HG03520 (cell line): ENCODE measurements around the gene DBNL.
"Not testable (repeated sequence)": the region's sequence is repeated elsewhere in the genome, so short reads cannot be mapped to it uniquely, and the experiment has no call there.

Experiments
- ATAC-seq: cut with Tn5 transposase; IDR thresholded peaks from one replicate; pipeline ENCODE4 v1.9.1; 2021; ENCODE audit warnings: mild to moderate bottlenecking, moderate library complexity; ENCODE audit not compliant: unreplicated experiment

Gene DBNL

DNA sequence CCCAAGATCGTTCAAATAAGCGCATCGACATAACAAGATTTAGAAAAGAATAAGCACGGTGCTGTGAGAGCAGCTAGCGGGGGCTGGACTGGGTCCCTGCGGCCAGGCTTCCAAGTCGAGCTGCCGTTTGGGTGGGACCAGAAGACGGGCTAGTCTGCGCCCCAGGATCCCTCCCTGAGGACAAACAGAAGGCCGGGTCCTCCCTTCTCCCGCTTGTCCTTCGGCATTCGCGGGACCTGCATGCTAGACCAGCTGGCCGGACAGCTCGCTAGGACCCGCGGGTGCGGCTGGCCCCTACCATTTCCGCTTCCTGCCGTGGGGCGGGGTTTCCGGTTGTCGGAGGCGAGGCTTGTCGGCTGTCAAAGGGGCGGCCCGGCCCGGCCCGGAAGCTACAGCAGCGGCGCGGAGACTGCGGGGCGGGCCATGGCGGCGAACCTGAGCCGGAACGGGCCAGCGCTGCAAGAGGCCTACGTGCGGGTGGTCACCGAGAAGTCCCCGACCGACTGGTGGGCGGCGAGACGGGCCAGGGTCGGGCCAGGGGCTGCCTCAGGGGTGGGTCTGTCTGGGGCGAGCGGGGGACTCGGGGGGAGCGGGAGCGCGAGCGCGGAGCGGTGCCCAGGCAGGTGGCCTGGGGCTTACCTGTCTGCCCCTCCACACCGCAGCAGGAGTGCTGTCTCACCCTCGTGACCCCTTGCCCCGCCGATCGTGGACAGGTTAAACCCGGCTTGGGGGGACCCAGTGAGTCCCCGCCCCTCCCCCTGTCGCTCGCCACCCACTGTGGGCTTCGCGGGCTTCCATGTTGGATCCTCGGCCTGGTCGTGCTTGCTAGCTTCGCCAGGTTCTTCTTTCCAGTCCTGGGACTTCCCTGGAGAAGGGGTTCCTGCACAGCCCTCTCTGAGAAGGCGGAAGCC is at the start of gene DBNL:
Gene DBNL, plus strand, starts transcription at position 388 of the 911 bp plus-strand sequence. Its CDS starts 36 bp downstream, at position 424.
- peak; percentile 77 for ATAC-seq

DNA sequence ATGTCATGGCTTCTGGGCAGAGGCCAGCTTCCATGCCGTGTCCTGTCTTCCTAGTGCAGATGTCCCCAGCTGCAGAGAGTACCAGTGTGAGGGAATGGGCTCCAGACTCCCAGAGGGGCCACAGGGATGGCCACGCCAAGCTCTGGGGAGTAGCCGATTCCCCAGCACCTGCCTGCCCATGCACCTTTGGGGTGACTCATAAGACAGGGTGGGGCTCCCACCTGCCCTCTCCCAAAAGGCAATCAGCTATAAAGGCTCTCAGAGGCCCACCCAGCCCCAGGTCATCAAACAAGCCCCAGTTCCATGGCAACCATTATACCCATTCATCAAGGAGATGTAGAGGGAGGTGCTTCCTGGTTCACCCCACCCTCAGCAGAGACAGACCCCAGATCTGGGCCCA is 47.0 kb upstream of the DBNL start, which contains the start of gene SPDYE1:
Gene SPDYE1, plus strand, starts transcription at position 366 of the 400 bp plus-strand sequence. CDS start 2,053 bp downstream, outside the sequence.
- not testable (repeated sequence) for ATAC-seq

DNA sequence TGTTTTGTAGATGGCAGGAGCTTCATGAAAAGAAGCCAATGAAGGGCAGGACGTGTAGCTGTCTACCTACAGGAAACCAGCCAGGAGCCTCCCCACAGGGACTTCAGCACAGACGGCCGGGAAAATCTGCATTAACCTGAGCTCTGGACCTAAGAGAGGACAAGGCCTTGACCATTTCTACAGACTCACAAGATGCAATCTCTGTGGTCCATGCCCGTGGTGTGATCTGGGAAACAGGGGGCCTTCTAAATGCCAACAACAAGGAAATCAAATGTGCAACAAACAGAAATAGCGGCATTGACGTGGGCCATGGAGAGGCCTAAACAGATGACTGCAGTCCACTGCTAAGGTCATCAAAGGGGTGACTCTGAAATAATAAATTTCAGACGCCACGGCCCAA is 32.4 kb upstream of the DBNL start:
- ATAC-seq: not testable (repeated sequence)

DNA sequence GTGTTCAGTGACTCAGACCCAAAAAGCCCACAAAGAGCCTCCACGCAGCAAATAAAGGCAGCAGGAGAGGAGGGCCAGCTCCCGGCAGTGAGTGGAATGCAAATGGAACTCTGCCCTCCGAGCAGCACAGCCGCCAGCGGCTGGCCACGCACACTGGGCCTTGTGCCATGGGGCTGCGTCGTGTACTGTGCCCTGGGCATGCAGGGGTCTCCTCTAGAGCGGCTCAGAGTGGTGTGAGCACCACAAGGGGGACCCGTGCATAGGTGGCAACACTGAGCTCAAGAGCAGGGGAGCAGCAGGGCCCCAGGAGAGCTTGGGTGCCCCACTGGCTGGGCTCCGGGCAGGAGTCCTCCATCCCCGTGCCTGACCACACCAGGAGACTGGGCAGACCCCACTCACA is 29.4 kb upstream of the DBNL start:
- ATAC-seq: not testable (repeated sequence)

DNA sequence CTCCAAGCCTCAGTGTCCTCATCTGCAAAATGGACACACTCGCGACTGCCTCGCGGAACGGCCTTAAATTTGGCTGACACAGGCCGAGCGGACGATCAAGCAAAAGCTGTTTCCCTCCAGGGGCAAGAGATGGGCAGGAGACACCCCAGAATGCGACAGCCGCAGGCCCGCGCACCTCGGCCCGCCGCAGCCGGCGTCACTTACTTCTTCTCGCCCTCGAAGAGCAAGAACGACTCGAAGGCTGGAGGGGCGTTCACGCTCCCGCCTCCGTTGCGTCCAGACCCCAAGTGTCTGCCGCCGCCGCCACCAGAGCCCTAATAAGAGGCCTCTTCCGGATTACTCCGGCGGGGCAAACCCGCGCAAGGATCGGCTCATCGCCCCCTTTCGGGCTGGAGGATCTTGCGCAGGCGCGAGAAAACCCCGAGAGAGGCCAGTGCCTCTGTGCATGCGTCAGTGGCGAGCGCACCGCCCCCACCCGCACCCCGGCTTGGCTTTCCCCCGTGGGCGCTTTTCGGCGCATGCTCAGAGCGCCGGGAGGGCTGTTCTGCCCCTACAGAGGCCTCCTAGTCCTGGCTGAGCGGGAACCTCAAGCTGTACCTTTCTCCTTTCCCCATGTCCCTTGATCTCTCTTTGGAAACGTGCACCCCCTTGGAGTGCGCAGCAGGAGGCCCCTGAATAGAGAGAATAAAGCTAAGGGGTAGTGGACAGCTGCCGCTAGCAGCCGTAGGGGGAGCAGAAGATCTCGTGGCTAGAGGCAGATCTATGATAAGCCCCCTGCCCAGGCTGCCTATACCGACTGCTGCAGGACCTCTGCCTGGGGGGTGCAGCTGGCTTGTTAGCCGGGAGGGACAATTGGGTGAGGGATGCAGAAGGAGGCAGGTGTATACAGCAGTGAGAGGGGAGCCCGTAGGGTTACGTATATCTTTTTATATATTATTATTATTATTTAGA is 25.4 kb upstream of the DBNL start:
- ATAC-seq: peak; percentile 94

DNA sequence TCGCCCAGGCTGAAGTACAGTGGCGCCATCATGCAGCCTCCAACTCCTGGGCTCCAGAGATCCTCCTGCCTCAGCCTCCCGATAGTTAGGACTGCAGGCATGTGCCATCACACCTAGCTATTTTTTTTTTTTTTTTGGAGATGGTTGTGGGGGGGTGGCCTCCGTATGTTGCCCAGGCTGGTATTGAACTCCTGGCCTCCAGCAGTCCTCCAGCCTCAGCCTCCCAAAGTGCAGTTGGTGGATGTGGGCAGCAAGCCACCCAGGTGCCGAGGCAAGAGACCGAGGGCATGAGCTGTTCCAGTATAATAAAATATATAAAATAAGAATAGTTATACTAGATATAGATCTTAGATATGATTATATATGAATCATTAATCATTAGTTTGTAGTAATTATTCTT is 24.7 kb upstream of the DBNL start:
- not testable (repeated sequence) for ATAC-seq

DNA sequence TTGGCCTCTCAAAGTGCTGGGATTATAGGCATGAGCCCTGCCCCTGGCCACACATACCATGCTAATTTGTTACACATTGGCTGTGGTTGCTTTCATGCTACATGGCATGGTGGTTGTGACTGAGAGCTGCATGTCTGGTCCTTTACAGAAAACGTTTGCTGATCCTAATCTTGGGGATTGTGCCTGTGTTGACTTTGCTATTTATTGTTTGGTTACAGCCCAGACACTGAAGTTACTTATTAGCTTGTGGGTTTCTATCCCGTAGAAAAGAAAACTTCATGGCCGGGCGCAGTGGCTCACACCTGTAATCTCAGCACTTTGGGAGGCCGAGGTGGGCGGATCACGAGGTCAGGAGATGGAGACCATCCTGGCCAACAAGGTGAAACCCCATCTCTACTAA is 22.4 kb upstream of the DBNL start:
- ATAC-seq: not testable (repeated sequence)

DNA sequence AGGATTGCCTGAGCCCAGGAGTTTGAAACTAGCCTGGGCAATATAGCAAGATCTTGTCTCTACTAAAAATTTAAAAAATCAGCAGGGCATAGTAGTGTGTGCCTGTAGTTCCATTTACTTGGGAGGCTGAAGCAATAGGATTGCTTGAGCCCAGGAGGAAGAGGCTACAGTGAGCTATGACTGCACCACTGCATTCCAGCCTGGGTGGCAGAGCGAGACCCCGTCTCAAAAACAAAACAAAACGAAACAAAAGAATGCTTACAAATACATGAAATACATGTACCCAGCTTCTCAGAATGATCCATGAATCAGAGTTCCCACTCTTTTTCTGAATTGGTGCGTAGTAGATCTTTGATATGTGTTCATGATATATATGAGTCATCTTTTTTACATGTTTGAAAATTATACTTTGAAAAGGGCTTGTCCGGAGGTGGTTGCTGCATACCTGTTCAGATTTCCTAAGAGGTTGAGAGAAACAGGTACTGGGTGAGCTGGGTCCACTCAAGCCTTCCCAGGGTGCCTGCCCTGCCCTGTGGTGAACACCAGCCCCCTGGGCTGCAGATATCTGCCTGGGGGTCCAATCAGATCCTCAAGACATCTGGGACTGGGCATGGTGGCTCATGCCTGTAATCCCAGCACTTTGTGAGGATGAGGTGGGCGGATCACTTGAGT is 21.6 kb upstream of the DBNL start:
- ATAC-seq: not testable (repeated sequence)

DNA sequence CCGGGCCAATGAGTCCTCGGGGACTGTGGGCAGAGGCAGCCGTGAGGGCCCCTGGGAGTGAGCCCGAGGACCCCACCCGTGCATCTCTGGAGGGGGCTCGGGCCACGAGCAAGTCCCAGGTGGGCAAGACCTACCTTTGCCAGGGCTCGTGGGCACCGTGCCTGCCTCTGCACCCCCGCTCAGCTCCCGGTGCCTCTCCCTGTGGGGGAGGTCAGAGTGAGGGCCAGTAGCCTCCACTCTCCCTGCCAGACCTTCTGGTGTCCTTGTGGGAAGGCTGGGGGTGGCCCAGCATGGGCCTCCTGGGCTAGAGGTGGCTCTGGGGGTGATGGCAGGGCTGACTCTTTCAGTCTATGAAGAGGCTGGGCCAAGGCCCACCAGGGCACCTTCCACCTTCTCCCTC is 15.1 kb upstream of the DBNL start:
- not testable (repeated sequence) for ATAC-seq

DNA sequence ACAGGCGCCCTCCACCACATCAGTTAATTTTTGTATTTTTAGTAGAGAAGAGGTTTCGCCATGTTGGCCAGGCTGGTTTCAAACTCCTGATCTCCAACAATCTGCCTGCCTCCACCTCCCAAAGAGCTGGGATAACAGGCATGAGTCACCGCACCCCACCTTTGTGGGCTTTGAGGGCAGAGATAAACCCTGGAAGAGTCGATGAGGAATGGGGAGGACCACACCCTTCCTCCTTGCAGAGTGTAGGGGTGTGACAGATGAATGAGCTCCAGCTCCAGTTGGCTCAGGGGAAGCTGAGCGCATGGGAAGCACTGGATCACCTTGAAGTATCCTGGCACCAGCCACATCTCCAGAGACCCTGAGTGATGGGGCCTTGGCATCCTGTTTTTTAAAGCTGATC is 14.5 kb upstream of the DBNL start:
- not testable (repeated sequence) for ATAC-seq

DNA sequence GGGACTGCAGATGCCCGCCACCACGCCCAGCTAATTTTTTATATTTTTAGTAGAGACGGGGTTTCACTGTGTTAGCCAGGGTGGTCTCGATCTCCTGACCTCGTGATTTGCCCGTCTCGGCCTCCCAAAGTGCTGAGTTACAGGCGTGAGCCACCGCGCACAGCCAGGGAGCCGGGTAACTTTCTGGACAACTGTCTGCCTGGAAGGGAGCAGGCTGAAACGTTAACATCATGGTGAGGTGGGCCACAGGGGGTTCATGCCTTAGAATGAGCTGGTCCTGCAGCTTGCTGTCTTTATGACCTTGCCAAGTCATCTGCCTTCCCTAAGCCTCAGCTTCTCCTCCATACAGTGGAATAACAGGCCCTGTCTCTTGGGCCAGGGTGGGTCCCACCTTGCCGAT is 13.2 kb upstream of the DBNL start:
- not testable (repeated sequence) for ATAC-seq

DNA sequence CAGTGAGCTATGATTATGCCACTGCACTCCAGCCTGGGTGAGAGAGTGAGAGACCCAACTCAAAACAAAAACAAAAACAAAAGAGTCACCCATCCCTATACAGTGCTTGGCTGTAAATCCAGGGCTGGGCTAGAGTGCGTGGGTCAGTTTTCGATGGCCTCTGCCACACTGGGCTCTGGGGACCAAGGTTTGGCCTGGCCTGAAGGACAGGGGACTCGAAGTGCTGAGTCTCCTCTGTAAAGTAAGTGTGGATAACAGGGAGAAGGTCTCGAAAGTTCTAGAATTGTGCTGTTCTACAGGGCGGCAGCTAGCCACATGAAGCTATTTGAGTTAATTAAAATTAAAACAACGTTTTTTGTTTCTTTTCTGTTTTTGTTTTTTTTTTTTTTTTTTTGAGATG is 12.5 kb upstream of the DBNL start:
- not testable (repeated sequence) for ATAC-seq

DNA sequence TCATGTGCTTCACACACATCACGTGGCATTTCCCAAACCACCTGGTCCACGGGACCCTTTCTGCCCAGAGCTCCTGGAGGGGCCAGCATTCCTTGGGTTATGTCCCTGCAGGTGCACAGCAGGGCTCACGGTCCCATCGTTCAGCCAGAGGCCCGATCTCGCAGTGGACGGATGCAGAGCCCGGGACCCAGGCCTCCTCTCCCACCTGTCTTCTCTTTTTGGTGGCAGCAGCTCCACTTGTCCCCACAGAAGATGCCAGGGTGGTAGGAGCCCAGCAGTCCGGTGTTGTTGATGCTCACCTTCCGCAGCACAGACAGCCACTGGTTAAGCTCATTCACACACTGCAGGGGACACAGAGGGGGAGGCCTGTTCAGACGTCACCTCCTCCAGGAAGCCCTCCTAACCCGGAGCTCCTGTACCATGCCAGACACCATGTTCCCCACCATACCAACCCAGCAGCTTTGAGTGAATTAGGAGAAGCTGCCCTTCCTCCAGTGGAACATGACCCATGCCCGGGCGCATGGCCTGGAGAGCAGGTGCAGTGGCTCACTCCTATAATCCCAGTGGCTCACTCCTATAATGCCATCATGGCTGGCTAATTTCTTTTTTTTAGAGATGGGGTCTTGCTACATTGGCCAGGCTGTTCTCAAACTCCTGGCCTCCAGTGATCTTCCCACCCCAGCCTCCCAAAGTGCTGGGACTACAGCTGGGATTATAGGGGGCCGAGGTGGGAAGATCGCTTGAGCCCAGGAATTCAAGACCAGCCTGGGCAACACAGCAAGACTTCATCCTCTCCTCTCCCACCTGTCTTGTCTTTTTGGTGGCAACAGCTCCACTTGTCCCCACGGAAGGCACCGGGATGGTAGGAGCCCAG is 10.3 kb upstream of the DBNL start:
- not testable (repeated sequence) for ATAC-seq

DNA sequence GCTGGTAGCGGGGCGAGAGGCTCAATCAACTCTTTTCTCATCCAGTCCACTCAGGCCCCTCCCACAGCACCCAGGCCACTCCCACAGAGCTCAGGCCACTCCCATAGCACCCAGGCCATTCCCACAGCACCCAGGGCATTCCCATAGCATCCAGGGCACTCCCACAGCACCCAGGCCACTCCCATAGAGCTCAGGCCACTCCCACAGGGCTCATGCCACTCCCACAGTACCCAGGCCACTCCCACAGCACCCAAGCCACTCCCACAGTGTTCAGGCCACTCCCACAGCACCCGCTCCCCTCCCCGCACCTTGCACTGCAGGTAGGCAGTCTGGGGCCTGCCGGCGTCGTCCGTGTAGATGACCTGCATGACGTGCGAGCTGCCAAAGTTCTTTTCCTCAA is 8.1 kb upstream of the DBNL start:
- not testable (repeated sequence) for ATAC-seq

DNA sequence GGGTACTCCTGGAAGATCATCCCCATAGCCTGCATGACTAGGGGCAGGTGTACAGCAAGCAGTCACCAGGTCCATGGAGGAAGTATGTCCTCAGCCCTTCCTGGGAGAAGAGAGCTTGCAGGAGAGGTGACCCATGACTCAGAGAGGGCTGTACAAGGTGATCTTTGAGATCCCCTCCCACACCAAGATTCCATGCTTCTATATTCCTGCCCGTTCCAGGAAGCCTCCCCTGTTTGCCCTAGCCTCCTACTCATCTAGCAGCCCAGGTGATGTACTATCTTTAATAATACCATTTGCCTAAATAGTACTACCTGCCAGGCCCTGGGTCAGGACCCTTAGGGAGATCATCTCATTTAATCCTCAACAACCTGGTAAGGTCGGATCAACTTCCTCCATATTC is 6.6 kb upstream of the DBNL start:
- ATAC-seq: not testable (repeated sequence)

DNA sequence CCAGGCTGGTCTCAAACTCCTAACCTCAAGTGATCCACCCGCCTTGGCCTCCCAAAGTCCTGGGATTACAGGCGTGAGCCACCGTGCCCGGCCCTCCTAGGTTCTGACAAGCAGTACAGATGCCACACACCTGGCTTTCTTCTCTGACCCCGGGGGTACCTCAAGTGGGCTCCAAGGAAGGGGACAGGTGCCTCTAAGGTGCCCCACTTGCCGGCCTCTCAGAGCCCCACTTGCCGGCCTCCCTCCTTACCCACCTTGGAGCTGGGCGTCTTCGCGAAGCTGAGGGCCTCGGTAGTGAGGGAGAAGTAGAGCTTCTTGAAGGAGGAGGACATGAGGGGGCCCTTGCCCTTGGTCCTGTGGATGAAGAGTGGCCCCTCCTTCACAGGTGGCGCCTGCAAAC is 5.9 kb upstream of the DBNL start:
- ATAC-seq: not testable (repeated sequence)

DNA sequence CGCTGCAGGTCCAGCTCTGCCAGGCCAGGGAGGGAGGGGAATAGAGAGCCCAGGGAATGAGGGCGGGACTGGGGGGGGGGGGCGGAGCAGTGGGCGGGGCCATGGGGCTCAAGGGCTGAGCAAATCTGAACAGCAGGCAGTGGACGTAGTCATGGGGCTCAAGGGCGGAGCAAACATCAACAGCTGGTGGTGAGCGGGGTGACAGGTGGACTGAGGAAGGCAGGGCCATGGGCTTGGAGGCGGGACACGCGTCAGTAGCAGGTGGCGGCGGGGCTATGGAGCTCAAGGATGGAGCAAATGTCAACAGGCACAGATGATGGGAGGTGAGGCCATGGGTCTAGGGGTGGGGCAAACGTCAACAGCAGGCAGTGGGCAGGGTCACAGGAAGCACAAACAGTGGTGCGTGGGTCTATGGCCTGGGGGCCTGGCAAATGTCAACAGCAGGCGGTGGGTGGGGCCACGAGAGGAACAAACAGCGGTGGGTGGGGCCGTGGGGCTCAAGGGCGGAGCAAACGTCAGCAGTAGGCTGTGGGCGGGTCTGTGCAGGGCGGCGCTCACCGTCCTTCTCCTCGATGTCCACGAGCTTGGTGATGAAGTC is 5.4 kb upstream of the DBNL start:
- not testable (repeated sequence) for ATAC-seq

DNA sequence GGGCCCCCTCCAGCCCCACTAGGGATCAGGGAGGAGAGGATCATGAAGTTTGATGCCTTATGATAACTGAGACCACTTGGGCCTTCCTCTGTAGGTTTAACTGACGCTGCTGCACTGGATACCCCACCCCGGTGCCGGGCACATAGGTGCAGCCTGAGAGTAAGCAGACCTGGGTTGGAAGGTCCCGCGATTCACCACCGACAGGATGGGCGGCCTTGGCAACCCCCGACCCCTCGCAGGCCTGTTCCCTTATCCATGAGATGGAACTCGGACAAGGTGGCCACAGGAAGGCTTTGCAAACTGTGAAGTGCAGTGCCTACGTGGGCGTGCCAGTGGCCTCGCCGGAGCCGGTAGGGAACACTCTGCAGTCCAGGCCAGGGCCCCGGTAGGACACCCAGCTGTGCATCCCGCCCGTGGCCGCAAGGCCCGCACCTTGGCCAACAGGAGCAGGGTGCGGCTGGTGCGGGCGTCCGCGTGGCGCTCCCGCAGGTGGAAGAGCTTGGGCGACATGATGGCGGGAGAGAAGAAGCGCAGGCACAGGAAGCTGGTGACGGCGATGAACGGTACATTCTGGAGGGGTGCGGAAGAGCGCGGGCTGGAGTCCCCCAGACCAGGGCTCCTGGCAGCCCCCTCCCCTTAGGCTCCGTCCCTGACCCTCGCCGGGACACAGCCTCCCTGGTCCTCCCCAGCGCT is 4.6 kb upstream of the DBNL start:
- peak; percentile 3 for ATAC-seq

DNA sequence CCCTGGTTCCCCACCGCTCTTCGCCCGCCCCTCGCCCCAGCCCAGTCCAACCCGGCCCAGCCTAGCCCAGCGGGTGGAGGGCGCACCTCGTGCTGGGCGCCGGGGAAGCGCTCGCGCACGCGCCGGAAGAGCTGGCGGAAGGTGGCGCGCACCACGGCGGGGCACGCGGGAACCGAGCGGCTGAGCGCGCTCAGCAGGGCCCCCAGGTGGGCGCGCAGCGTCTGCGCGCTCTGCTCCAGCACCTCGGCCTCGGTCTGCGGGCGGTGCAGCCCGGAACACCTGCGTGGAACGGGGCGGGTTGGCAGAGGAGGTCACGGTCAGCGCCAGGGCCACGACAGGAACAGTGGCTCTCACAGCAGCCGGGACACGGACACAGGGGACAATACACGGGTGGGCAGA is 4.0 kb upstream of the DBNL start:
- ATAC-seq: peak; percentile 40
